Right ventricle myocardium inferior (tissue), 1 donor: ENCODE measurements around the gene HIVEP1. TPM values are rescaled to one million over a fixed set of nuclear protein-coding genes. Genes with fewer than 3 reads are reported as not detected.

Experiments used
- ATAC-seq: fragments of 200-7000 bp; cut with Tn5 transposase; one replicate; pipeline ENCODE4 v1.9.1; 2020; ENCODE audit warnings: mild to moderate bottlenecking, moderate library complexity
- DNase-seq: peaks from one replicate; pipeline ENCODE4 v3.0.0; 2021; ENCODE audit errors: missing footprints
- intact Hi-C: fragments of 100-400 bp; cut with DNase I; formaldehyde crosslinking; loops from one replicate; pipeline ENCODE4 v1.11.0; 2022
- total RNA-seq: library from RNA; stranded (reverse); fragmentation: NEBNext Ultra II Directional; extraction: Animal tissue kit (Norgen Biotek cat#: 25700); gene quantifications from one replicate; pipeline ENCODE4 v1.2.1, GENCODE V29; 2021
- donor health status: DM: no; HTN: yes; CAD: no; lungs with severe emphysema.

HIVEP1 gene
- total RNA-seq, 1 donor from 2014 or later: 8.3 TPM

- intact Hi-C loops: no loop called here
- no peak for ATAC-seq
- no peak for DNase-seq
Observed at GRCh38 chr6:12189661-12190060, 177.5 kb downstream of the HIVEP1 start.

DNA sequence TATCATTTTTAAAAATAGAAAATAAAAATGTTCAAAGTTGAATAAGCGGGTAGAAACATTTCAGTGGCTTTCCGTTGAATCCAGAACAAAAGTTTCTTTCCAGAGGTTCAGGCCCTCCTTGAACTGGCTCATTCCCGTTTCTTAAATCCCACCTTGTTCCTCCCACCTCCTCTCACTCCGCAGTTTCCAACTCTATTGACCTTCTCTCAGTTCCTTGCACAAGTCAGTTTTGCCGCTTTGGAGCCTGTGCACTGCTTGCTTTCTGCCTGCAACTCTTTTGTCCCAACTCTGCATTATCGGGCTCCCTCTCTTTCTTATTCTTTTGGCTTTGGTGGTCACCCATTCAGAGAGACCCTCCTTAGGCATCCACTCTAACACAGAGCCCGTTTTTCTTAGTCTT lies 178.1 kb downstream of the HIVEP1 start:
- no peak for DNase-seq
- intact Hi-C loops: no loop called here
- no peak for ATAC-seq

GRCh38 chr6:12196326-12196936 lies 184.3 kb downstream of the HIVEP1 start:
- ATAC-seq (no peak), DNase-seq (no peak)
- intact Hi-C loops: no loop called here

- intact Hi-C loops: no loop called here
- ATAC-seq (no peak), DNase-seq (no peak)
Observed at GRCh38 chr6:12198851-12199250, 186.7 kb downstream of the HIVEP1 start.

DNA sequence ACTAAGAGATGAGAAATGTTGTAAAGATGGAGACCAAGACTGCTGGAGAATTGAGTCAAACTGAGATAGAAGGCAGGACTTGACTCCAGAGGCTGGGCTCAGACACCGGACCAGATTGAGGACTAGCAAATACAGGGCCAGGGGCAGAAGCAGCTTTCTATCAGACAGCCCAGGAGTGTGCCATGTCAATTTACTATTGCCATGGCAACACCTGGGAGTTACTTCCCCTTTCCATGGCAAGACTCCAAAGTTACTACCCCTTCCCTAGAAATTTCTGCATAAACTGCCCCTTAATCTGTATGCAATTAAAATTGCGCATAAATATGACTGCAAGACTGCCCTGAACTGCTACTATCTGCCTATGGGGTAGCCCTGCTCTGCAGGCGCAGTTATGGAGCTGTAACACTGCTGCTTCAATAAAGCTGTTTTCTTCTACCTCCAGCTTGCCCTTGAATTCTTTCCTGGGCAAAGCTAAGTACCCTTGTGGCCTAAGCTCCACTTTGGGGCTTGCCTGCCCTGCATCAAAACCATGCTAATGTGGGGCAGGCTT lies 188.0 kb downstream of the HIVEP1 start:
- ATAC-seq (no peak), DNase-seq (no peak)
- intact Hi-C loops: no loop called here

GRCh38 chr6:12200761-12201160 lies 188.6 kb downstream of the HIVEP1 start:
- intact Hi-C loops: no loop called here
- DNase-seq (no peak), ATAC-seq (no peak)

GRCh38 chr6:12203001-12203400 lies 190.9 kb downstream of the HIVEP1 start:
- no peak for DNase-seq
- intact Hi-C loops: no loop called here
- no peak for ATAC-seq

DNA sequence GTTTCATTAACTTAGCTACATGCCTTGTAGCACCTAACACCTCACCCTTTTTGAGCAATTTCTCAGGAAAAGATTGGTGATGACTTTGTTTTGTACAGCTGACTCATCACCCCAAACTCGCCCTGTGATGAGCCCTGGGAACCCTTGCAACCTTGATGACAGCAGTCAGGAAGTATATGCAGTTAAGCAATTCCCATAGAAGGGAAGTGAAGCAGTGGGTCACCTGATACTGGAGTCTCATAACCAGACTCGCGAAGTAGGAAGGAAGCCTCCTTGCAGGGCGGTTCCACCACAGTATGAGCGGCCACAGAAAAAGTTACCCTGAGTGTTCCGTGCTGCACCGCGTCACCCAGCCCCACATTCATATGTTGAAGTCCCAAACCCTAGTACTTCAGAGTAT lies 196.1 kb downstream of the HIVEP1 start:
- DNase-seq: peak; percentile 72
- peak; percentile 63 for ATAC-seq
- intact Hi-C loops: no loop called here

- ATAC-seq: no peak
- intact Hi-C loops: no loop called here
- DNase-seq: no peak
Observed at GRCh38 chr6:12208673-12209072, 196.6 kb downstream of the HIVEP1 start.

Other genes starting within 250 kb of the HIVEP1 start
- gene ADTRP, start 233.5 kb upstream of the HIVEP1 start, total RNA-seq: not detected